IPS DF 4.7 (cell line): ENCODE data around the gene PRR36.

Experiments
- DNase-seq: peaks from one replicate; pipeline ENCODE4 v3.0.0-alpha.2; 2013; ENCODE audit warnings: low spot score; ENCODE audit errors: extremely low read depth

The PRR36 gene

GRCh38 chr19:7820588-7820987 is 53.6 kb downstream of the PRR36 start:
- DNase-seq = no peak

DNA sequence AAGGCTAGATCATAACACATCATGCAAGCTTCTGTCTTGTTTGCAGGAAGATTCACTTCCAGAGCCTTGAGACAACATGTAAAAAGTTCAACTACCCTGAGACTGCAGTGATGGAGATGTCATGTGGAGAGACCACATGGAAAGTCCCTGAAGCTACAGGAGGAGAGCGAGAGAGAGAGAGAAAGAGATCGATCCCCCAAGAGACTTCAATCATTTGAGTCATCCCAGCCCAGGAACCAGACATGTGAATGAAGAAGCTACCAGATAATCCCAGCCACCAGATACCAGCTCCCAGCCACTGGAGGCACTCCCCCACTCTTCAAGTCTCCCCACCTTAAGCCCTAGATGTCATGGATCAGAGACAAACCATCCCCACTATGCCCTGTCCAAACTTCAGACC is 54.9 kb downstream of the PRR36 start:
- DNase-seq = no peak

DNA sequence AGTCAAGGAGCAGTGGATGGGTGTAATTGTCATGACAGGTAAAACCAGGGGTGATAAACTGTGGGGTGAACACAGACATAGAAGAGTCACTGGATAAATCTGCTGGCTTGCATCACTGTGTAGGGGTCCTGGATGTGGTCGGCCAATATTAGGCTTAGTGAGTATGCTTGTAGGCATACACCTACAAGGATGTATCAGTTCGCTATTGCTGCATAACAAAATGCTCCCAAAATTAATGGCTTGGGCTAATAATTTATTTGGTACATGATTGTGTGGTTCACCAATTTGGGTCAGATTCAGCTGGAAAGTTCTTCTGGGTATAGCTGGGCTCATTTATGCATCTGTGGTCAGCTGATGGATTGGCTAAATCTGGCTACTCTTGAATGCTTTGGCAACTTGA is 55.4 kb downstream of the PRR36 start:
- no peak for DNase-seq
